Stromal cell of bone marrow (primary cell): Measurements from ENCODE around the gene STAC.

Source experiments
- DNase-seq: peaks from one replicate; pipeline ENCODE4 v3.0.0-alpha.2; 2012; ENCODE audit warnings: low read depth

Gene STAC

DNA sequence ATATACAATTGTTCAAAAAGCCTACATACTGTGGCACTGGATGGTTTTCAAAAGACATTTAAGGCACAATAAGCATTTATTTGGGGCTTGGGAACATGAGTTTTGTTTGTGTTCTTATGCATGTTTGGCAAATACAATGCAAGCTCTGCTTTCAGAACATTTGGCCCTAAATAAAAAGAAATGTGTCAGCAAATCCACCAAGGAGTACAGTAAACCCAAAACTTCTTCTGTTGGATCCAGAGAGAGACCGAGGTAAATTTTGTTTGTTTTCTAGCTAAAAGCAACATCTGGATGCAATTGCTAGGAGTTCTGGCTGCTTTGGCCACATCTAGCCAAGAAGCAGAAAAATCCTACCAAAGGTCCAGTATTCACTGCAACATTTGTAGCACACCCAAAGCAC is 215.2 kb downstream of the STAC start:
- no peak for DNase-seq

DNA sequence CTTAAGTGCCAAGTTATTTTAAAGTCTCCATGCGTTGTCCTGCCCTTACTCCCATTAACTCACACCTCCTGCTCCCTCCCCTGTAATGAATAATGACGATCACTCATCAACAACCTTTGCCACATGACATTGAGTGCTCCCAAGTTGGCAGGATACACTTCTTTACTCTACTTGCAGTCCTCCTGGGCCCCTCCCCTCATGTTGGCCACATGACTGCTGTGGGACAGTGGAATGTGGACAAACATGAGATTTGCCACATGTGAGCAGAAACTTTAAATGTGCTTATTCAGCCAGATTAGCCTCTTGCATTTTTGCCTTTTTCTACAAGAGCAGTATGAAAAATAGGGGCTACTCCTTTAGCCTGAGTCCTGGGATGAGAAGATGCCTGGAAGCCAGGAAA is 216.1 kb downstream of the STAC start:
- no peak for DNase-seq

DNA sequence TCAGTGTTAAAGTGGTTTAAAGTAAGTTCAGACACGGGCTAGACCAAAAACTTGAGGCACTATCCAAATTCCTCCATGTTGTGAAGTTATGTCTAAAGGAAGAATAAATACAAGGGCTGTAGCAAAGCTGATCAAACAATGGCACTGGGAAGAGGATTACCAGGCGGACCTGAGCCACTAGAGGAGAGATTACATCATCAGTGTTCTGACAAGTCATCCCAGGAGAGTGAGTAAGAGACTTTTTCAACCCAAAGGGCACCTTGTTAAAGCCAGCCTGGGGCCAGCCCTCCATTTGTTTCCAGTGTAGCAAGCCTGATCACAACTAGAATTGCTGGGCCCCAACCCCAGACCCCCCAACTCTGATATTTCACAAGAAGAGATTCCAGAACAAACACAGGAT is 217.1 kb downstream of the STAC start:
- no peak for DNase-seq
